Right lobe of liver (tissue), 6 donors: ENCODE results near the gene CBLC. TPM values are rescaled to one million over a fixed set of nuclear protein-coding genes. Genes with fewer than 3 reads are reported as not detected.

ENCODE experiments used
- ATAC-seq, 4 donors: fragments of 200-7000 bp; cut with Tn5 transposase; one replicate each; pipeline ENCODE4 v1.9.1; 2020; ENCODE audit warnings: mild to moderate bottlenecking in 4 of 4, moderate library complexity in 4 of 4
- DNase-seq, 3 donors: peaks; one replicate each; pipeline ENCODE4 v3.0.0-alpha.2; 2020
- H3K27ac ChIP-seq, 3 donors: fragments of 200-600 bp; one replicate each; pipeline ENCODE4 v1.8.0; 2022
- H3K27me3 ChIP-seq, 2 donors: fragments of 200-600 bp; one replicate each; pipeline ENCODE4 v1.8.0; 2022
- H3K36me3 ChIP-seq, 4 donors: fragments of 200-600 bp; sonication (generic) in 1 of 4; one replicate each; pipeline versions ENCODE4 v1.5.1 to v1.8.0; 2017 to 2022; ENCODE audit warnings: control low read depth in 1 of 4
- H3K4me1 ChIP-seq, 4 donors: fragments of 200-600 bp; sonication (generic) in 1 of 4; one replicate each; pipeline versions ENCODE4 v1.5.1 to v1.8.0; 2017 to 2022; ENCODE audit warnings: control low read depth in 1 of 4
- H3K4me3 ChIP-seq, 3 donors: fragments of 200-600 bp; one replicate each; pipeline ENCODE4 v1.8.0; 2022
- H3K9me3 ChIP-seq, 4 donors: fragments of 200-600 bp; sonication (generic) in 1 of 4; one replicate each; pipeline versions ENCODE4 v1.5.1 to v1.8.0; 2017 to 2022; ENCODE audit warnings: control low read depth in 1 of 4
- CTCF ChIP-seq, 4 donors: fragments of 200-600 bp in 3 of 4; fragments of 450-650 bp in 1 of 4; IDR thresholded peaks; one replicate each; pipeline versions ENCODE4 v1.5.1 to v1.8.0; 2016 to 2022; ENCODE audit warnings: antibody characterized with exemption in 4 of 4, mild to moderate bottlenecking in 2 of 4
- POLR2A ChIP-seq: fragments of 450-650 bp; IDR thresholded peaks from one replicate; pipeline ENCODE4 v1.6.1; 2017; ENCODE audit warnings: antibody characterized with exemption, mild to moderate bottlenecking
- WGBS: methylation state at CpG from one replicate; pipeline ENCODE4 v1.1.6; 2018; ENCODE audit warnings: low coverage, low lambda C conversion rate; ENCODE audit not compliant: insufficient coverage; ENCODE audit errors: missing lambda C conversion rate; 5-methylcytosine and 5-hydroxymethylcytosine counted together
- intact Hi-C, 2 donors: fragments of 100-400 bp; cut with DNase I; formaldehyde crosslinking; loops; one replicate each; pipeline versions ENCODE4 v1.11.2 to v1.14.1; 2022
- total RNA-seq, 6 experiments: library from RNA; depleted of rRNA in 2 of 6; stranded (reverse); fragments of >200 nt in 2 of 6; fragmentation: NEBNext Ultra II Directional in 3 of 6; extraction: Animal tissue kit (Norgen Biotek cat#: 25700) in 3 of 6; gene quantifications; one replicate each; pipeline versions ENCODE4 v1.1.0 to v1.2.4, GENCODE V29; 2016 to 2023
- donor health status: DM: no; HTN: yes; CAD: no.
- donor health status: DM: no; HTN: no; CAD: no.
- donor health status: DM: no; HTN: no; CAD: no.
- donor health status: DM: no; HTN: yes; CAD: no.
- donor health status: DM: no; HTN: yes; CAD: no.

The CBLC gene
- total RNA-seq, 6 experiments from 2014 or later = 9.8 to 19.4 (median 15.6) TPM

GRCh38 chr19:44839276-44839675, 61.6 kb downstream of the CBLC start:
- 89% methylated on average over 1 of the region's 2 CpGs for WGBS
- no peaks in the 10 kb centered on the region for H3K36me3 ChIP-seq
- no peak overlapping the region for H3K27ac ChIP-seq
- H3K9me3 ChIP-seq = no peaks in the 10 kb centered on the region
- H3K4me3 ChIP-seq = no peak overlapping the region
- DNase-seq (no peak), ATAC-seq (no peak)
- intact Hi-C loops = no loop called here
- H3K4me1 ChIP-seq = no peaks in the 10 kb centered on the region
- TF ChIP-seq POLR2A (no peak), CTCF (IDR thresholded peaks at IDR 0.05) (no peak)
- no peaks in the 10 kb centered on the region for H3K27me3 ChIP-seq

- WGBS = 67% methylated on average over 4 of the region's 7 CpGs
- no peak for ATAC-seq
- intact Hi-C loops = loop anchor here (10.0 kb wide), 2 partner anchors 46 to 56 kb away; no protein-coding TSS in a partner anchor
Observed at GRCh38 chr19:44840811-44841210, 63.1 kb downstream of the CBLC start.

DNA sequence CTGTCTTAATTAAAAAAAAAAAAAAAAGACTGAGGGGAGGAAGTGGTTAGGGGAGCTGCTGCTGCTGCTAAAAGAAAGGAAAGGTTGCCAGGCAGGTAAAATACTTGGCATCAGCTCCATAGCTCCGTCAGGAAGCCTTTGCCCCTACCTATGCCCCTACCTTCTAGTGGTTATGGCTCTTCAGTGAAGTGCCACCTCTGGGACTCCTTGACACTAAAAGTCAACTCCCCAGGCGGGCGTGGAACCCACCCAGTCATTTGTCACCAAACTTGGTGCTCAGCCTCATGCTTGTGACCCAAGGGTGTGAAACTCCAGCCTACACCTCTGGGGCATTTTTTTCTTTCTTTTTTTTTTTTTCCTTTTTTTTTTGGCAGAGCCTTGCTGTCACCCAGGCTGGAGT, 63.5 kb downstream of the CBLC start:
- ATAC-seq (no peak), DNase-seq (no peak)
- H3K4me1 ChIP-seq = peaks cover 0 to 7% (median 2%) of the 10 kb centered on the region in 4 donors
- 57% methylated on average over 3 of the region's 3 CpGs for WGBS
- intact Hi-C loops = loop anchor here (10.0 kb wide), 2 partner anchors 46 to 56 kb away; no protein-coding TSS in a partner anchor
- H3K4me3 ChIP-seq = no peak overlapping the region
- no peaks in the 10 kb centered on the region for H3K36me3 ChIP-seq
- H3K9me3 ChIP-seq = no peaks in the 10 kb centered on the region
- H3K27me3 ChIP-seq = no peaks in the 10 kb centered on the region
- TF ChIP-seq CTCF (IDR thresholded peaks at IDR 0.05) (no peak), POLR2A (no peak)
- no peak overlapping the region for H3K27ac ChIP-seq

More at GRCh38 chr19:44840811-44841210, 63.1 kb downstream of the CBLC start:
- Histone ChIP-seq H3K4me1 (peaks cover 0 to 7% (median 2%) of the 10 kb centered on the region in 4 donors), H3K27ac (no peak overlapping the region), H3K36me3 (no peaks in the 10 kb centered on the region), H3K9me3 (no peaks in the 10 kb centered on the region), H3K27me3 (no peaks in the 10 kb centered on the region), H3K4me3 (no peak overlapping the region)
- TF ChIP-seq CTCF (IDR thresholded peaks at IDR 0.05) (no peak), POLR2A (no peak)
- DNase-seq = no peak

DNA sequence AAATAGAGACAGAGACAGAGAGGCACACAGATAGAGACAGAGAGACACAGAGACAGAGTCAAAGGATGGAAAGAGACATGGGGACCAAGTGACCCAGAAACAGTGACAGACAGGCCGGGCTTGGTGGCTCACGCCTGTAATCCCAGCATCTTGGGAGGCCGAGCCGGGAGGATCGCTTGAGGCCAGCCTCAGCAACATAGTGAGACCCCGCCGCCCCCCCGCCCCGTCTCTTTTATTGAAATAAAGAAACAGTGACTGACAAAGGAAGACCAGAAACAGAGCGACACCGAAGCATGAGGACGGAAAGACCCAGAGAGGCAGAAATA, 67.6 kb downstream of the CBLC start:
- Histone ChIP-seq H3K27me3 (no peaks in the 10 kb centered on the region), H3K27ac (peak overlapping the region; percentile 65 to 78 (median 77)), H3K4me3 (peak overlapping the region; percentile 37 to 64 (median 41)), H3K36me3 (no peaks in the 10 kb centered on the region), H3K9me3 (no peaks in the 10 kb centered on the region), H3K4me1 (peaks cover 0 to 34% (median 7%) of the 10 kb centered on the region in 4 donors)
- ATAC-seq (no peak), DNase-seq (peak in 1 of 3 donors; percentile 62)
- WGBS = 11% methylated on average over 12 of the region's 12 CpGs
- intact Hi-C loops = loop anchor here (10.0 kb wide), 2 partner anchors 50 to 60 kb away; no protein-coding TSS in a partner anchor
- TF ChIP-seq POLR2A (no peak), CTCF (IDR thresholded peaks at IDR 0.05) (no peak)
